ENCODE measurements around the gene CASP2. TPM values are rescaled to one million over a fixed set of nuclear protein-coding genes. Genes with fewer than 3 reads are reported as not detected.
"Not testable (repeated sequence)": the region's sequence is repeated elsewhere in the genome, so short reads cannot be mapped to it uniquely, and the experiment has no call there.

CASP2 gene
- polyA plus RNA-seq, 3 donors, result 7.9 to 30.2 (median 12.2) TPM

DNA sequence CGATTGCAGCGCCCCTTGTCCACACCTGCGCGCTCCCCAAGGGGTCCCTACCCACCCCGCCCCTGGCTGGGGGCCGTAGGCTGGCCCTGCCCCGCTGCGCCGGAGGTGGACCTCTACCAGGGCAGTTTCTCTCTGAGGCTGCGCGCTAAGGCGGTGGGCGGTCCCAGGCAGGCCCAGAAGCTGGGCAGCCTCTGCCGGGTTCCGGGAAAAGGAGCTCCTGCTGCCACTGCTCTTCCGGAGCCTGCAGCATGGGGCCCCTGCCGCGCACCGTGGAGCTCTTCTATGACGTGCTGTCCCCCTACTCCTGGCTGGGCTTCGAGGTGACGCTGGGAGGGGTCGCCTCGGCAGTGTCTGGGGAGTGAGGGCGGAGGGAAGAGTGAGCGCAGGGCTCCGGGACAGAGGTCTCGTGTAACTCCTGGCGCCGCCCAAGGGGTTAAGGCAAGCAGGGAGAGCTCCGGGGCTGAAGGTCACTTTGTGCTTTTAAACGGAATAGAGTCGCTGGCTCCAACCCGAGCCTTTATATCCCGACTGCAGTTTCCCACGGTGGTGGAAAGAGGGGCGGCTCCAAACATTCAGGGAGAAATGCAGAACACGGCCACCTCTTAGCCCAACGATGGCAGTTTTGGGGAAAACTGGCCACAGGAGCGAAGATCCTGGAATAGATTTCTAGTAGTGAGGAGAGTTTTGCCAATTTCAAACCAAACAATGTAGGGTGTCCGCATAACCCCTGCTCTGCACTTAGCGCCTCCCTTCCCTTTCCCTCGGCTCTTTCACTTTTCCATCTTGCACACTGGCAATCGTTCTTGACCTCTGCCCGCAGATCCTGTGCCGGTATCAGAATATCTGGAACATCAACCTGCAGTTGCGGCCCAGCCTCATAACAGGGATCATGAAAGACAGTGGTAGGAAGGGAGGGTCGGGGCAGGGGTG is 24.6 kb upstream of the CASP2 start, which contains the start of gene GSTK1:
TSS of gene GSTK1 (plus strand) at position 176 of the 930 bp plus-strand sequence. CDS start at position 249, 73 bp downstream.
- WGBS (ENCODE audit: insufficient coverage), result under 1% methylated on average over 41 of the region's 48 CpGs
- H3K36me3 Mint-ChIP-seq, result peaks cover 38% of the 10 kb centered on the region in 2 donors
- H3K9ac ChIP-seq (ENCODE audit: insufficient read depth, low read length, poor library complexity, severe bottlenecking), result peak within 1 kb of the TSS; percentile 90
- H4K20me1 ChIP-seq (ENCODE audit: insufficient read depth, low read length), result peaks cover 35% of the 10 kb centered on the region
- no peaks in the 10 kb centered on the region for H3K27me3 ChIP-seq (ENCODE audit: control insufficient read depth in 2 of 2, insufficient read depth in 2 of 2, low read length in 2 of 2)
- H3K4me2 ChIP-seq (replicated peaks; ENCODE audit: extremely low read depth, low read length, poor library complexity, severe bottlenecking), result peak within 1 kb of the TSS; percentile 83
- peak within 1 kb of the TSS; percentile 22 to 91 for H3K27ac ChIP-seq (ENCODE audit: low read depth in 1 of 2, low read length in 2 of 2)
- peaks cover 33% of the 10 kb centered on the region for H3K4me1 Mint-ChIP-seq
- H3K36me3 ChIP-seq (replicated peaks in 1 of 2; ENCODE audit: control insufficient read depth in 1 of 2, insufficient read depth in 2 of 2, low read length in 2 of 2), result peaks cover 22 to 36% of the 10 kb centered on the region in 2 donors
- peak within 1 kb of the TSS; percentile 98 for H2AFZ ChIP-seq (ENCODE audit: insufficient read depth, low read depth, low read length, poor library complexity, severe bottlenecking)
- H3K9me3 Mint-ChIP-seq, result peaks cover 0 to 4% (median 0%) of the 10 kb centered on the region in 7 donors
- H3K4me3 ChIP-seq (replicated peaks in 1 of 3; ENCODE audit: low read depth in 2 of 3, low read length in 3 of 3), result peak within 1 kb of the TSS; percentile 82 to 99 (median 92)
- no peaks in the 10 kb centered on the region for H3K9me3 ChIP-seq (replicated peaks in 1 of 2; ENCODE audit: control insufficient read depth in 1 of 2, insufficient read depth in 1 of 2, low read length in 2 of 2)
- peaks cover 39% of the 10 kb centered on the region for H3K79me2 ChIP-seq (ENCODE audit: insufficient read depth, low read length)
- H3K27ac Mint-ChIP-seq, result peak within 1 kb of the TSS; percentile 61 to 92 (median 87)
- peaks cover 26 to 33% of the 10 kb centered on the region in 2 donors for H3K4me1 ChIP-seq (ENCODE audit: control insufficient read depth in 1 of 2, insufficient read depth in 2 of 2, low read length in 2 of 2)
- peak; percentile 47 to 69 (median 52) for DNase-seq
- TF ChIP-seq, protein P1, sequence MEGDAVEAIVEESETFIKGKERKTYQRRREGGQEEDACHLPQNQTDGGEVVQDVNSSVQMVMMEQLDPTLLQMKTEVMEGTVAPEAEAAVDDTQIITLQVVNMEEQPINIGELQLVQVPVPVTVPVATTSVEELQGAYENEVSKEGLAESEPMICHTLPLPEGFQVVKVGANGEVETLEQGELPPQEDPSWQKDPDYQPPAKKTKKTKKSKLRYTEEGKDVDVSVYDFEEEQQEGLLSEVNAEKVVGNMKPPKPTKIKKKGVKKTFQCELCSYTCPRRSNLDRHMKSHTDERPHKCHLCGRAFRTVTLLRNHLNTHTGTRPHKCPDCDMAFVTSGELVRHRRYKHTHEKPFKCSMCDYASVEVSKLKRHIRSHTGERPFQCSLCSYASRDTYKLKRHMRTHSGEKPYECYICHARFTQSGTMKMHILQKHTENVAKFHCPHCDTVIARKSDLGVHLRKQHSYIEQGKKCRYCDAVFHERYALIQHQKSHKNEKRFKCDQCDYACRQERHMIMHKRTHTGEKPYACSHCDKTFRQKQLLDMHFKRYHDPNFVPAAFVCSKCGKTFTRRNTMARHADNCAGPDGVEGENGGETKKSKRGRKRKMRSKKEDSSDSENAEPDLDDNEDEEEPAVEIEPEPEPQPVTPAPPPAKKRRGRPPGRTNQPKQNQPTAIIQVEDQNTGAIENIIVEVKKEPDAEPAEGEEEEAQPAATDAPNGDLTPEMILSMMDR (IDR thresholded peaks at IDR 0.05), result no peak
- intact Hi-C loops (cut with micrococcal nuclease), result no loop called here
- peak within 1 kb of the TSS; percentile 95 to 96 for H3K4me3 Mint-ChIP-seq
- peaks cover 0 to 2% (median 0%) of the 10 kb centered on the region in 3 donors for H3K27me3 Mint-ChIP-seq (ENCODE audit: low read depth in 3 of 3)

DNA sequence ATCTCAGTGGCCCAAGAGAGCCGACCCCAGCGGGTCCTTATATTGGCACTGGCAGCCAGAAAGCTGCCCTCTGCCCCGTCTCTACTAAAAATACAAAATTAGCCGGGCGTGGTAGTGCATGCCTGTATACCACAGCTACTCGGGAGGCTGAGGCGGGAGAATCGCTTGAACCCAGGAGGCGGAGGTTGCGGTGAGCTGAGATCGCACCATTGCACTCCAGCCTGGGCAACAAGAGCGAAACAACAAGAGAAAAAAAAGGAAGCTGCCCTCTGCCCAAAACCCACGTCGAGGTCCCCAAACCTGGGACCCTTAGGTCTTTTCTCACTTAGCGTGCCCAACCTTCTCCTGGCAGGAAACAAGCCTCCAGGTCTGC is 24.0 kb upstream of the CASP2 start:
- Mint-ChIP-seq H3K36me3 (peaks cover 45% of the 10 kb centered on the region in 2 donors), H3K4me3 (peak overlapping the region; percentile 95 to 96), H3K4me1 (peaks cover 32% of the 10 kb centered on the region), H3K27ac (peak overlapping the region in 6 of 7 donors; percentile 25 to 92 (median 50))
- H3K9me3 ChIP-seq (replicated peaks in 1 of 2; ENCODE audit: control insufficient read depth in 1 of 2, insufficient read depth in 1 of 2, low read length in 2 of 2); intact Hi-C loops (cut with micrococcal nuclease); H3K9me3 Mint-ChIP-seq; H3K27me3 ChIP-seq (ENCODE audit: control insufficient read depth in 2 of 2, insufficient read depth in 2 of 2, low read length in 2 of 2); H3K27me3 Mint-ChIP-seq (ENCODE audit: low read depth in 3 of 3); DNase-seq: not testable (repeated sequence)
- H3K4me1 ChIP-seq (ENCODE audit: control insufficient read depth in 1 of 2, insufficient read depth in 2 of 2, low read length in 2 of 2), result peaks cover 21 to 26% of the 10 kb centered on the region in 2 donors
- peaks cover 28 to 43% of the 10 kb centered on the region in 2 donors for H3K36me3 ChIP-seq (replicated peaks in 1 of 2; ENCODE audit: control insufficient read depth in 1 of 2, insufficient read depth in 2 of 2, low read length in 2 of 2)
- peak overlapping the region; percentile 98 for H2AFZ ChIP-seq (ENCODE audit: insufficient read depth, low read depth, low read length, poor library complexity, severe bottlenecking)
- H3K27ac ChIP-seq (ENCODE audit: low read depth in 1 of 2, low read length in 2 of 2), result peak overlapping the region in 1 of 2 donors; percentile 91
- peaks cover 40% of the 10 kb centered on the region for H4K20me1 ChIP-seq (ENCODE audit: insufficient read depth, low read length)
- peak overlapping the region; percentile 83 for H3K4me2 ChIP-seq (replicated peaks; ENCODE audit: extremely low read depth, low read length, poor library complexity, severe bottlenecking)
- H3K79me2 ChIP-seq (ENCODE audit: insufficient read depth, low read length), result peaks cover 39% of the 10 kb centered on the region
- H3K9ac ChIP-seq (ENCODE audit: insufficient read depth, low read length, poor library complexity, severe bottlenecking), result peak overlapping the region; percentile 90
- peak overlapping the region; percentile 82 to 99 (median 92) for H3K4me3 ChIP-seq (replicated peaks in 1 of 3; ENCODE audit: low read depth in 2 of 3, low read length in 3 of 3)
- WGBS (ENCODE audit: insufficient coverage), result 56% methylated on average over 11 of the region's 15 CpGs

Measured in CD14-positive monocyte (primary cell).